Loucy (cell line): ENCODE measurements around the gene SBK3.
"Not testable (repeated sequence)": the region's sequence is repeated elsewhere in the genome, so short reads cannot be mapped to it uniquely, and the experiment has no call there.

Source experiments
- H2AFZ ChIP-seq: fragments of 200-600 bp; sonication (generic); 2 replicates; pipeline ENCODE4 v1.6.0; 2016; ENCODE audit warnings: antibody characterized with exemption, mild to moderate bottlenecking, low read length, moderate library complexity
- H3F3A ChIP-seq: fragments of 200-600 bp; 2 replicates; pipeline ENCODE4 v1.6.0; 2016; ENCODE audit warnings: antibody characterized with exemption, low read depth, mild to moderate bottlenecking
- H3K27me3 ChIP-seq: fragments of 200-600 bp; sonication (generic); 2 replicates; pipeline ENCODE4 v1.6.1; 2014; ENCODE audit warnings: low read length, mild to moderate bottlenecking; ENCODE audit not compliant: insufficient read depth, poor library complexity, severe bottlenecking
- H3K36me3 ChIP-seq: fragments of 200-600 bp; sonication (generic); 2 replicates; pipeline ENCODE4 v1.6.1; 2016; ENCODE audit warnings: low read length; ENCODE audit not compliant: insufficient read depth
- H3K4me1 ChIP-seq: fragments of 200-600 bp; sonication (generic); 2 replicates; pipeline ENCODE4 v1.5.1; 2014; ENCODE audit warnings: low read length, mild to moderate bottlenecking; ENCODE audit not compliant: insufficient read depth, poor library complexity, severe bottlenecking
- H3K4me2 ChIP-seq: fragments of 200-600 bp; sonication (generic); 2 replicates; pipeline ENCODE4 v1.6.0; 2014; ENCODE audit warnings: antibody characterized with exemption, low read length, low read depth, mild to moderate bottlenecking; ENCODE audit not compliant: poor library complexity, severe bottlenecking
- H3K4me3 ChIP-seq: fragments of 200-600 bp; sonication (generic); 2 replicates; pipeline ENCODE4 v1.5.1; 2014; ENCODE audit warnings: low read length, mild to moderate bottlenecking, mixed read lengths; ENCODE audit not compliant: poor library complexity, severe bottlenecking
- H3K79me2 ChIP-seq: fragments of 200-600 bp; sonication (generic); 2 replicates; pipeline ENCODE4 v1.6.1; 2014; ENCODE audit warnings: low read length; ENCODE audit not compliant: insufficient read depth
- H3K9ac ChIP-seq: fragments of 200-600 bp; sonication (generic); 2 replicates; pipeline ENCODE4 v1.6.0; 2014; ENCODE audit warnings: mild to moderate bottlenecking, low read depth, low read length, moderate library complexity; ENCODE audit not compliant: poor library complexity, severe bottlenecking
- H3K9me2 ChIP-seq: fragments of 200-600 bp; sonication (generic); replicated peaks from 2 replicates; pipeline ENCODE4 v1.6.1; 2016; ENCODE audit warnings: low read depth, low read length, mixed read lengths
- H3K9me3 ChIP-seq: fragments of 200-600 bp; sonication (generic); 2 replicates; pipeline ENCODE4 v1.6.1; 2014; ENCODE audit warnings: mild to moderate bottlenecking, antibody characterized with exemption, low read length, low read depth; ENCODE audit not compliant: insufficient read depth
- H4K20me1 ChIP-seq: fragments of 200-600 bp; sonication (generic); 2 replicates; pipeline ENCODE4 v1.6.0; 2014; ENCODE audit warnings: antibody characterized with exemption, low read length, mild to moderate bottlenecking; ENCODE audit not compliant: insufficient read depth, poor library complexity, severe bottlenecking
- CTCF ChIP-seq: fragments of 200-600 bp; sonication (generic); conservative IDR thresholded peaks from 2 replicates; pipeline ENCODE4 v1.5.1; 2014; ENCODE audit warnings: mild to moderate bottlenecking, antibody characterized with exemption, low read length
- EZH2phosphoT487 ChIP-seq: fragments of 200-600 bp; IDR thresholded peaks from 2 replicates; pipeline ENCODE4 v1.6.1; 2018; ENCODE audit warnings: antibody characterized with exemption, mild to moderate bottlenecking, moderate library complexity, borderline replicate concordance

SBK3 gene

DNA sequence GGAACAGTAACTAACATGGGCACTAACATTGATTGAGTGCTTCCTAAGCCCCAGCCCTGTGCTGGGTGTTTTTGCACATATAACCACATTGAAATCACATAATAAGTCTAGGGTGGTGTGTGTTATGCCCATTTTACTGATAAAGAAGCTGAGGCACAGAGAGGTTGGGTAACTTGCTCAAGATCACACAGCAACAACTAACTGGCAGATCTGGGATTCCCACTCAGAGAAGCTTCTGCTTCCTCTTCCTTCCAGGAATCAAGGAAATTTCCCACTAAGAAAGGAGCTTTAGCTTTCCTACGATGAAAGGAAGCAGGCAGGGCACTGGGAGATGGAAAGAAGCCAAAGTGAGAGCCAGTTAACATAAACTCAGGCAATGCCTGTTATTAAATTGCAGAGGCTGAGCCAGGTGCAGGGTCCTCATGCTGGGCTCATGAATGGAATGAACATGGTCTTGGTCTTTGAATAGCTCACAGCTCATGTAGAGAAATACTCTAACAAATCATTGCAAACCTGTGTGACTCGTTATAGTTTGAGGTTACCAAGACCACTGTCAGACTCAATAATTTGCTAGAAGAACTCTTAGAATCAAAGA, 47.0 kb downstream of the SBK3 start:
- no peak overlapping the region for H3K4me2 ChIP-seq
- no peak overlapping the region for H2AFZ ChIP-seq
- TF ChIP-seq CTCF: no peak
- TF ChIP-seq EZH2phosphoT487: no peak
- H3K27me3 ChIP-seq: no peaks in the 10 kb centered on the region
- no peaks in the 10 kb centered on the region for H3K36me3 ChIP-seq
- H3K9me3 ChIP-seq: no peaks in the 10 kb centered on the region
- no peak overlapping the region for H3K4me3 ChIP-seq
- no peaks in the 10 kb centered on the region for H3K9me2 ChIP-seq
- H3F3A ChIP-seq: no peaks in the 10 kb centered on the region
- peaks cover 22% of the 10 kb centered on the region for H3K4me1 ChIP-seq
- H3K9ac ChIP-seq: no peak overlapping the region
- H3K79me2 ChIP-seq: peaks cover 24% of the 10 kb centered on the region
- no peaks in the 10 kb centered on the region for H4K20me1 ChIP-seq

DNA sequence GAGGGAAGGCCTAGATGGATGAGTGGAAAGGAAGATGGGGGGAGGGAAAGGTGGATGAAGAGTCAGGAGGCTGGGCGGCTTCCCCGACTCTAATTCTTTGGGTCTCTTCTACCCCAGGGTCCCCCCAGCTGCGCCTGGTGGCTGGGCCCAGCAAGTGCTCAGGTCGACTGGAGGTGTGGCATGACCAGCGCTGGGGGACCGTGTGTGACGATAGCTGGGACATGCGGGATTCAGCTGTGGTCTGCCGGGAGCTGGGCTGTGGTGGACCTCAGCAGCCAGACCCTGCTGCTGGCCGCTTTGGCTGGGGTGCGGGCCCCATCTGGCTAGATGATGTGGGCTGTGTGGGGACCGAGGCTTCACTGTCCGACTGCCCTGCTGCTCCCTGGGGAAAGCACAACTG, 47.6 kb downstream of the SBK3 start:
- no peaks in the 10 kb centered on the region for H3K27me3 ChIP-seq
- no peaks in the 10 kb centered on the region for H3F3A ChIP-seq
- TF ChIP-seq EZH2phosphoT487 (no peak), CTCF (no peak)
- H3K36me3 ChIP-seq: no peaks in the 10 kb centered on the region
- H3K79me2 ChIP-seq: peaks cover 19% of the 10 kb centered on the region; the same call in 1 of the 2 replicates
- peaks cover 18% of the 10 kb centered on the region for H3K4me1 ChIP-seq
- no peak overlapping the region for H3K9ac ChIP-seq
- no peak overlapping the region for H3K4me2 ChIP-seq
- H3K4me3 ChIP-seq: no peak overlapping the region
- no peak overlapping the region for H2AFZ ChIP-seq
- H4K20me1 ChIP-seq: no peaks in the 10 kb centered on the region
- H3K9me3 ChIP-seq: no peaks in the 10 kb centered on the region
- no peaks in the 10 kb centered on the region for H3K9me2 ChIP-seq

- H3F3A ChIP-seq, H3K9ac ChIP-seq, H3K4me2 ChIP-seq, H3K9me2 ChIP-seq, H3K27me3 ChIP-seq, H3K4me3 ChIP-seq, H3K9me3 ChIP-seq, H2AFZ ChIP-seq, H4K20me1 ChIP-seq, H3K36me3 ChIP-seq: not testable (repeated sequence)
- H3K4me1 ChIP-seq: peaks cover 13% of the 10 kb centered on the region
- peaks cover 11% of the 10 kb centered on the region; the same call in 1 of the 2 replicates for H3K79me2 ChIP-seq
Measured at GRCh38 chr19:55496820-55497219, 48.5 kb downstream of the SBK3 start.

DNA sequence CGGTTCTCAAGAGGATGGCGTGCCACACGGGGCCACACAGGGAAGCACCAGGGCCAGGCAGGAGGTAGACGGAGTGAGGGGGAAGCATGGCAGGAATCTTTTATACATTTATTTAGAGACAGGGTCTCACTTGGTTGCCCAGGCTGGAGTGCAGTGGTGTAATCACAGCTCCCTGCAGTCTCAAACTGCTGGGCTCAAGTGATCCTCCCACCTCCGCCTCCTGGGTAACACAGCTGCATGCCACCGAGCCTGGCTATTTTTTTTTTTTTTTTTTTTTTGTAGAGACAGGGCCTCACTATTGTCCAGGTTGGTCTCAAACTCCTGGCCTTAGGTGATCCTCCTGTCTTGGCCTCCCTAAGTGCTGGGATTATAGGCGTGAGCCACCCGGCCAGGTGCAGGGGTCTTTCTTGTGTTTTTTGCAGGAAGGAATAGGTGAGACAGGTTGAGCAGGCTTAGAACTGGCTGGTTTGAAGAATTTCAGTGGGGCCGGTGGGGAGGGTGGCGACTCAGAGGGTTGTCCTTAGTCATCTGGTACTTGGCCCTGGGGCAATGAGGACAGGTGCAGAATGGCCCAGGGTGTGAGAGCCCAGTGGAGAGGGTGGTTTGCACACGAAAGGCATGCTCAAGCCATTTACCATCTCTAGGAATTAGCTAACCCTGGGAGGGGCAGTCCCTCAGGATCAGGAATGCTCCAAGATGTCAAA, 49.5 kb downstream of the SBK3 start:
- Histone ChIP-seq H3K36me3 (no peaks in the 10 kb centered on the region), H3K9me3 (no peaks in the 10 kb centered on the region), H3K4me1 (peaks cover 4% of the 10 kb centered on the region), H3K9ac (no peak overlapping the region), H3K4me3 (no peak overlapping the region), H3K27me3 (no peaks in the 10 kb centered on the region), H3K9me2 (no peaks in the 10 kb centered on the region), H3K79me2 (peaks cover under 1% of the 10 kb centered on the region; the same call in 1 of the 2 replicates), H3F3A (no peaks in the 10 kb centered on the region), H4K20me1 (no peaks in the 10 kb centered on the region), H3K4me2 (no peak overlapping the region), H2AFZ (no peak overlapping the region)
- no peak for TF ChIP-seq EZH2phosphoT487
- TF ChIP-seq CTCF: no peak
